ENCODE measurements around the gene CARD14. TPM values are rescaled to one million over a fixed set of nuclear protein-coding genes. Genes with fewer than 3 reads are reported as not detected.
A peak's percentile ranks its signal among the peaks of the same experiment; 100 is the strongest.

Gene CARD14
- polyA plus RNA-seq, 3 donors from 2014 or later = not detected

- H3K4me1 Mint-ChIP-seq = peaks cover 9 to 12% of the 10 kb centered on the region in 2 donors
- DNase-seq = no peak
- H3K27ac Mint-ChIP-seq = peak overlapping the region in 1 of 6 donors; percentile 30
- peaks cover 0 to 34% (median 10%) of the 10 kb centered on the region in 3 donors for H3K36me3 Mint-ChIP-seq
- no peaks in the 10 kb centered on the region for H3K9me3 Mint-ChIP-seq
- peaks cover 0 to 2% (median 0%) of the 10 kb centered on the region in 3 donors for H3K27me3 Mint-ChIP-seq (ENCODE audit: low read depth in 3 of 3)
- H3K4me3 Mint-ChIP-seq = no peak overlapping the region
These were observed 43.3 kb downstream of the CARD14 start for GRCh38 chr17:80212962-80213642.

DNA sequence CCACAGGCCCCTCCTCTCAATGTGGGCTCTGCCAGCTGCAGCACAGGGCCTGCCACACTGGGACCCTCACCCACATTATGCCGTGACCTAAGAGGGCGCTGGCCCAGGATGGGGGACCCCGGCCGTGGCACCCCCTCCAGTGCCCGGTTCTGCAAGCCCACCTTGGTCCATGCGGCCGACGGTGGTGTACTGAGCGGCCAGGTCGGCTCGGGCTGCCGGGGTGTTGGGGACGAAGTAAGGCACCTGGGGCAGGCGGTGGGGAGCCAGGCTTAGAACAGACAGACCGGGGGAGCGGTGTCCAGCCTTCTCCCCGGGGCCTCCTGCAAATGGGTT, 43.8 kb downstream of the CARD14 start:
- H3K36me3 Mint-ChIP-seq = peaks cover 0 to 34% (median 10%) of the 10 kb centered on the region in 3 donors
- no peak overlapping the region for H3K4me3 Mint-ChIP-seq

DNA sequence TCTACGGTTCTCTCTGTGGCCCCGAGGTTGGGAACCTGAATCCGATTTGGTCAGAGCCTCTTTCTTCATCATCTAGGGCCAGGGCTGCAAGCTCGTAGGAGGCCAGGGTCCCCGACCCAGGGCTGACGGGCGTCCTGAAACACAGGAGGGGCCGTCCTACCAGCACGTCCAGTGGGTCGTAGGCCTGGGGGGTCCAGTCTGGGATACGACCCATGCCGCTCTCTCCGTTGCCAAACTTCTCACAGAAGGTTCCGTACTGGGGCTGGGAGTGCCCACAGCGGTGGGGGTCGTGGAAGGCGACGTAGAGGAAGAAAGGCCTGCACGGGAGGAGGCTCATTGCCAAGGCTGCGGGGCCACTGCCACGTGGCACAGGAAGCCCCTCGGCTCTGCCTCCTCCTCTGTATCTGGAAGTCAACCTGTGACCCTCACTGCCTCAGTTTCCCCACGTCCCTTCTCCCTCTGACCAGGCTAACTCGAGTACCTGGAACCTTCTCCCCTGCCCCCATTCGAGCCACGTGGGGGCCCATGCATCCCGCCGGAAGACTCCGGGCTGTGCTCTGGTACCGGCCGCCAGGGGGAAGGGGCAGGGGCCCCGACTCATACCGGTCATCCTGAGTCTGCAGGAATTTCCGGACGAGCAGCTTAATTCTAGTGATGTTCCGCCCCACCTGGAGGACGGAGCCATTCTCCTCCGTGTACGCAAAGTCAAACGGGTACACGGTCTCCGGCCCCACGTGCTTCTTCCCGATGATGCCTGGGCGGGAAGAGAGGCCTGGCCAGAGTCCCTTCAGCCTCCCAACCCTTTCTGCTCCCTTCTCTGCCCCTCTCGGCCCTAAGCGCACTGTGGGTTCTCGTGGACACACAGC, 44.4 kb downstream of the CARD14 start:
- Mint-ChIP-seq H3K9me3 (no peaks in the 10 kb centered on the region), H3K36me3 (peaks cover 0 to 34% (median 10%) of the 10 kb centered on the region in 3 donors), H3K4me1 (peaks cover 19 to 24% of the 10 kb centered on the region in 2 donors), H3K4me3 (no peak overlapping the region), H3K27me3 (ENCODE audit: low read depth in 3 of 3) (peaks cover 3 to 4% (median 3%) of the 10 kb centered on the region in 3 donors), H3K27ac (no peak overlapping the region)
- no peak for DNase-seq

More for the DNA sequence above, 43.8 kb downstream of the CARD14 start:
- no peak for DNase-seq
- peaks cover 12 to 17% of the 10 kb centered on the region in 2 donors for H3K4me1 Mint-ChIP-seq
- peaks cover under 1 to 2% (median 2%) of the 10 kb centered on the region in 3 donors for H3K27me3 Mint-ChIP-seq (ENCODE audit: low read depth in 3 of 3)
- no peaks in the 10 kb centered on the region for H3K9me3 Mint-ChIP-seq
- no peak overlapping the region for H3K27ac Mint-ChIP-seq

DNA sequence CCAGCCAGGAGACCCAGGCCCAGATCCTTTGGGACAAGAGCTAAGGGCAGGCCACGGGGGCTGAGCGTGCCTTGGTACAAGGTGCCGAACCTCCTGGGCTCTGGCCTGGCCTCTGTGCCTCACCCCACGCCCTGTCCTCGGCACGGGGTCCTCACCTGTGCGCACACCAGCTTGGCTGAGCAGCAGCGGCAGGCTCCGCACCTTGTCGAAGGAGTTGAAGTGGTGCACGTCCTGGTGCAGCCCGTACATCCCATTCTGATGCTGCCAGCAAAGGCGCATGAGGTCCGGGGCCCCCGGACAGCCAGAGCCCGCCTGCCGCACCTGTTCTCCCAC, 45.0 kb downstream of the CARD14 start:
- DNase-seq = no peak
- Mint-ChIP-seq H3K4me3 (no peak overlapping the region), H3K4me1 (peaks cover 25 to 30% of the 10 kb centered on the region in 2 donors), H3K9me3 (no peaks in the 10 kb centered on the region), H3K27me3 (ENCODE audit: low read depth in 3 of 3) (peaks cover 7 to 10% (median 9%) of the 10 kb centered on the region in 3 donors), H3K36me3 (peaks cover 0 to 34% (median 10%) of the 10 kb centered on the region in 3 donors), H3K27ac (no peak overlapping the region)

GRCh38 chr17:80216473-80217456, 46.9 kb downstream of the CARD14 start:
- peaks cover 7 to 10% (median 9%) of the 10 kb centered on the region in 3 donors for H3K27me3 Mint-ChIP-seq (ENCODE audit: low read depth in 3 of 3)
- no peak overlapping the region for H3K4me3 Mint-ChIP-seq
- no peak for DNase-seq
- H3K36me3 Mint-ChIP-seq = peaks cover 0 to 23% (median 8%) of the 10 kb centered on the region in 3 donors
- H3K9me3 Mint-ChIP-seq = no peaks in the 10 kb centered on the region
- H3K27ac Mint-ChIP-seq = peak overlapping the region in 4 of 6 donors; percentile 12 to 82 (median 38)
- H3K4me1 Mint-ChIP-seq = peaks cover 30 to 33% of the 10 kb centered on the region in 2 donors

- Mint-ChIP-seq H3K27me3 (ENCODE audit: low read depth in 3 of 3) (peaks cover 7 to 10% (median 9%) of the 10 kb centered on the region in 3 donors), H3K4me3 (peak overlapping the region in 4 of 5 donors; percentile 9 to 92 (median 12)), H3K36me3 (peaks cover 0 to 21% (median 6%) of the 10 kb centered on the region in 3 donors), H3K27ac (peak overlapping the region in 4 of 6 donors; percentile 36 to 82 (median 38)), H3K9me3 (no peaks in the 10 kb centered on the region), H3K4me1 (peaks cover 30 to 33% of the 10 kb centered on the region in 2 donors)
- DNase-seq = no peak
These were observed 48.0 kb downstream of the CARD14 start for GRCh38 chr17:80217703-80218362.

DNA sequence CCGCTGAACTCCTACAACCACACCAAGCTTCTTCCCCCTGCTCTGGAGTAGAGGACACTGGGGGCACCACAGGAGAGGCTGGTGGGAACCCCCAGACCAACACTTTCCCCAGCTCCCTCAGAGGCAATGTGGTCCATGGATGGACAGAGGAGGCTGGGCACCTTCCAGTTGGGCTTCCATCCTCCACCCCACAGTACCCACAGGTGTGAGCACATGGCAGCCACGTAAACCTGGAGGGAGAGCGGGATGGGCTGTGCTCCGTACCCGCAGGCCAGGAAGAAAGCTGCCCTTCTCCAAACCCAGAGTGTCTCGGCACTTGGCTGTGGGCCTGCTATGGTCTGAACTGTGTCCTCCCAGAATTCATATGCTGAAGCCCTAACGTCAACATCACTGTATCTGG, 48.6 kb downstream of the CARD14 start:
- Mint-ChIP-seq H3K4me1 (peaks cover 30 to 35% of the 10 kb centered on the region in 2 donors), H3K4me3 (peak overlapping the region; percentile 88 to 93 (median 92))

DNA sequence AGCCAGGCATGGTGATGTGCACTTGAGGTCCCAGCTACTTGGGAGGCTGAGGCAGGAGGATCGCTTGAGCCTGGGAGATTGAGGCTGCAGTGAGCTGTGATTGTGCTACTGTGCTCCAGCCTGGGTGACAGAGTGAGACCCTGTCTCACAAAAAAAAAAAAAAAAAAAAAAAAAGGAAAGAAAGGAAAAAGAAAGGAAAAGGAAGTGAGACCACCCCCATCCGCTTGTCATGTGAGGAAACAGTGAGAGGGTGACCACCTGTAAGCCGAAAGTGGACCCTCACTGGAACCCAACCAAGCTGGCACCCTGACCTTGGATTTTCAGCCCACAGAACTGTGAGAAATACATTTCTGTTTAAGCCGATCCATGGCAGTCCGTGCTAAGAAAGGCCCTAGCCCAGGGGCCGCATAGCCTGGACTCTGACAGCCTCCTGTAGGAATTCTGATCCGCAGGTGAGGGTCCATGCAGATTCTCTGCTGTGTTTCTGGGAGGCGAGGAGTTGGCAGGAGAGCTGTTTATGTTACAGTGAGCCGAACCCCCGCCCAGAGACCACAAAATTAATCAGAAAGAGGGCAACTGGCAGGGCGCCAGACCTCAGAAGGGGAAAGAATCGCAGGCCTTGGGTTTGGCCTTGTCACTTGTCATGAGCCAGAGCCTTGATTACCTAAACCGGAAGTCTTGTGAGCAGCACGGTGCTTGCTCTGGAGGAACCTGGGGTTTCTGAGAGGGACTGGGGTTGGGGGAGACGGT, 49.4 kb downstream of the CARD14 start:
- no peaks in the 10 kb centered on the region for H3K9me3 Mint-ChIP-seq
- H3K27me3 Mint-ChIP-seq (ENCODE audit: low read depth in 3 of 3) = peaks cover 7 to 12% (median 10%) of the 10 kb centered on the region in 3 donors

More for the DNA sequence above, 48.6 kb downstream of the CARD14 start:
- Mint-ChIP-seq H3K36me3 (peaks cover 0 to 17% (median 6%) of the 10 kb centered on the region in 3 donors), H3K27ac (peak overlapping the region; percentile 89 to 95 (median 94)), H3K27me3 (ENCODE audit: low read depth in 3 of 3) (peaks cover 7 to 11% (median 10%) of the 10 kb centered on the region in 3 donors), H3K9me3 (no peaks in the 10 kb centered on the region)
- DNase-seq = no peak

GRCh38 chr17:80219763-80220053, 49.9 kb downstream of the CARD14 start:
- H3K27ac Mint-ChIP-seq = peak overlapping the region; percentile 89 to 95 (median 94)
- H3K9me3 Mint-ChIP-seq = no peaks in the 10 kb centered on the region
- H3K4me1 Mint-ChIP-seq = peaks cover 37 to 40% of the 10 kb centered on the region in 2 donors
- peak overlapping the region; percentile 88 to 93 (median 92) for H3K4me3 Mint-ChIP-seq
- DNase-seq = no peak
- H3K27me3 Mint-ChIP-seq (ENCODE audit: low read depth in 3 of 3) = peaks cover 7 to 12% (median 12%) of the 10 kb centered on the region in 3 donors
- H3K36me3 Mint-ChIP-seq = peaks cover 5 to 16% (median 6%) of the 10 kb centered on the region in 3 donors

More for the DNA sequence above, 49.4 kb downstream of the CARD14 start:
- Mint-ChIP-seq H3K27ac (peak overlapping the region; percentile 89 to 95 (median 94)), H3K4me3 (peak overlapping the region; percentile 88 to 93 (median 92)), H3K36me3 (peaks cover under 1 to 16% (median 6%) of the 10 kb centered on the region in 3 donors), H3K4me1 (peaks cover 35 to 40% of the 10 kb centered on the region in 2 donors)
- DNase-seq = peak; percentile 92 to 94 (median 92)

DNA sequence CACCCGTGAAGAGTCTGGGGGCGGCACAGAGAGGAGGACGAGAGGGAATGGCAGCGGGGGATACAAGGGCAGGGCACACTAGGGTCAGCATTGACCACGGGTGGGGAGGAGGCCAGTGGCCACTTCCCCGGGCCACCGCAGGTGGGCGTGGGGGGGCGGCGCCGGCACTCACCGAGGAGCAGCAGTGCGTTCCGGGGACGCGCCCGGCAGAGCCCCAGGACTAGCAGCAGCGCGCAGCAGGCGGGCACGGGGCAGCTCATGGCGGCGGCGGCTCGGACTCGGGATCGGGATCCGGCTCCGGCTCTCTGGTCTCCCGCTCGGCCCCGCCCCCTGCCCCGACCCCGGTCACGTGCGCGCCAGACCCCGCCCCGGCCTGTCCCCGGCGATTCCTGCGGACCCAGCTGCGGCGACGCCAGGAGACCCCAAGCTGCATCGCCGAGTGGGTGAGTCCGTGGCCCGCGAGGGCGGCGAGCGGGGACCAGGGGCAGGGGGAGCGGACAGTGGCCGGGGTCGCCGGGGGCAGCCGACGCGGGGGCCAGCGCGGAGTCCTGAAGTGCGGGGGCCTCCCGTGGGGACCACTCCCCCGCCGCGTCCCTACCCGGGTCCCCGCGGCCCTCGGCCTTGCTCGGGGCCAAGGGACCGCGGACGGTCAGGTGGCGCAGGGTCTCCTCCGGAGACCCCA, 50.4 kb downstream of the CARD14 start, which contains the start of the genes SGSH and SLC26A11:
Gene SGSH (minus strand): TSS at position 280 of the 682 bp plus-strand sequence. CDS start 20 bp downstream, at position 260.
Gene SLC26A11 (plus strand): TSS at position 374 of the 682 bp plus-strand sequence. CDS start 1,134 bp downstream, outside the sequence.
- peaks cover 7 to 13% (median 12%) of the 10 kb centered on the region in 3 donors for H3K27me3 Mint-ChIP-seq (ENCODE audit: low read depth in 3 of 3)
- peak within 1 kb of the TSS; percentile 89 to 95 (median 94) for H3K27ac Mint-ChIP-seq
- DNase-seq = peak; percentile 44 to 48 (median 47)
- H3K4me3 Mint-ChIP-seq = peak within 1 kb of the TSS; percentile 88 to 93 (median 92)
- H3K9me3 Mint-ChIP-seq = no peaks in the 10 kb centered on the region
- peaks cover 37 to 40% of the 10 kb centered on the region in 2 donors for H3K4me1 Mint-ChIP-seq
- H3K36me3 Mint-ChIP-seq = peaks cover 5 to 16% (median 6%) of the 10 kb centered on the region in 3 donors

- H3K36me3 Mint-ChIP-seq = peaks cover 5 to 16% (median 6%) of the 10 kb centered on the region in 3 donors
- peaks cover 7 to 13% (median 12%) of the 10 kb centered on the region in 3 donors for H3K27me3 Mint-ChIP-seq (ENCODE audit: low read depth in 3 of 3)
- H3K9me3 Mint-ChIP-seq = no peaks in the 10 kb centered on the region
- H3K4me1 Mint-ChIP-seq = peaks cover 37 to 40% of the 10 kb centered on the region in 2 donors
- DNase-seq = peak in 1 of 3 donors; percentile 7
- H3K27ac Mint-ChIP-seq = peak overlapping the region in 4 of 6 donors; percentile 51 to 84 (median 73)
- H3K4me3 Mint-ChIP-seq = peak overlapping the region; percentile 73 to 87 (median 80)
These were observed 50.9 kb downstream of the CARD14 start for GRCh38 chr17:80220736-80221215.

Data from immature natural killer cell (primary cell).